ENCODE results near the gene SERPING1. TPM values are rescaled to one million over a fixed set of nuclear protein-coding genes. Genes with fewer than 3 reads are reported as not detected.

Gene SERPING1
- total RNA-seq, 1 experiment from 2014 or later = 1.3 TPM

DNA sequence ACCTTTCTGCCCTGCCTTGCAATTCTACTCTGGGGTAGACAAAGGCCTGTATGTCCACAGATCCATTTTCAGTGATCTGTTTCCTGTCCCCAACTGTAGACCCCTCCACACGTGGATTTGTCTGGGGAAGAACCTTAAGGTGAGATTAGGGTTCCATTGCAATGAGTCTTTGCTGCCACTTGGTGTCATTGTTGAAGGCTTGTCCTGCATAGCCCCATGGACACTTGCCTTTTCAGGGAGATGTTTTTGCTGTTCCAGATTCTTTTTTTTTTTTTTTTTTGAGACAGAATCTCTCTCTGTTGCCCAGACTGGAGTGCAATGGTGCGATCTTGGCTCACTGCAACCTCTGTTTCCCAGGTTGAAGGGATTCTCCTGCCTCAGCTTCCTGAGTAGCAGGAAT, 21.8 kb downstream of the SERPING1 start:
- POLR2A ChIA-PET = no interaction called here
- in situ Hi-C loops (cut with HindIII; ENCODE audit: low pct_unique_long_range_greater_than_20kb, low sequenced_read_pairs) = no loop called here
- Histone ChIP-seq H3K27me3 (ENCODE audit: control insufficient read depth, insufficient read depth, low read length) (no peaks in the 10 kb centered on the region), H3K4me1 (ENCODE audit: control insufficient read depth, insufficient read depth, low read length) (no peaks in the 10 kb centered on the region), H3K27ac (ENCODE audit: low read length) (no peak overlapping the region), H3K9me3 (ENCODE audit: control insufficient read depth, insufficient read depth, low read depth, low read length) (no peaks in the 10 kb centered on the region), H3K4me3 (ENCODE audit: low read depth in 2 of 2, low read length in 2 of 2) (no peak overlapping the region), H3K36me3 (ENCODE audit: control insufficient read depth, insufficient read depth, low read length) (no peaks in the 10 kb centered on the region)
- TF ChIP-seq, protein P1, sequence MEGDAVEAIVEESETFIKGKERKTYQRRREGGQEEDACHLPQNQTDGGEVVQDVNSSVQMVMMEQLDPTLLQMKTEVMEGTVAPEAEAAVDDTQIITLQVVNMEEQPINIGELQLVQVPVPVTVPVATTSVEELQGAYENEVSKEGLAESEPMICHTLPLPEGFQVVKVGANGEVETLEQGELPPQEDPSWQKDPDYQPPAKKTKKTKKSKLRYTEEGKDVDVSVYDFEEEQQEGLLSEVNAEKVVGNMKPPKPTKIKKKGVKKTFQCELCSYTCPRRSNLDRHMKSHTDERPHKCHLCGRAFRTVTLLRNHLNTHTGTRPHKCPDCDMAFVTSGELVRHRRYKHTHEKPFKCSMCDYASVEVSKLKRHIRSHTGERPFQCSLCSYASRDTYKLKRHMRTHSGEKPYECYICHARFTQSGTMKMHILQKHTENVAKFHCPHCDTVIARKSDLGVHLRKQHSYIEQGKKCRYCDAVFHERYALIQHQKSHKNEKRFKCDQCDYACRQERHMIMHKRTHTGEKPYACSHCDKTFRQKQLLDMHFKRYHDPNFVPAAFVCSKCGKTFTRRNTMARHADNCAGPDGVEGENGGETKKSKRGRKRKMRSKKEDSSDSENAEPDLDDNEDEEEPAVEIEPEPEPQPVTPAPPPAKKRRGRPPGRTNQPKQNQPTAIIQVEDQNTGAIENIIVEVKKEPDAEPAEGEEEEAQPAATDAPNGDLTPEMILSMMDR (IDR thresholded peaks at IDR 0.05) = no peak; the same call in 1 of the 2 replicates
- TF ChIP-seq TCF7L2 (IDR thresholded peaks at IDR 0.05; ENCODE audit: low read depth, low read length) = no peak
- no peak for TF ChIP-seq POLR2AphosphoS5 (IDR thresholded peaks at IDR 0.05; ENCODE audit: low read depth, low read length)
- TF ChIP-seq SIN3A (IDR thresholded peaks at IDR 0.05; ENCODE audit: borderline replicate concordance, insufficient read depth, low read depth, low read length) = no peak
- TF ChIP-seq, protein P2, sequence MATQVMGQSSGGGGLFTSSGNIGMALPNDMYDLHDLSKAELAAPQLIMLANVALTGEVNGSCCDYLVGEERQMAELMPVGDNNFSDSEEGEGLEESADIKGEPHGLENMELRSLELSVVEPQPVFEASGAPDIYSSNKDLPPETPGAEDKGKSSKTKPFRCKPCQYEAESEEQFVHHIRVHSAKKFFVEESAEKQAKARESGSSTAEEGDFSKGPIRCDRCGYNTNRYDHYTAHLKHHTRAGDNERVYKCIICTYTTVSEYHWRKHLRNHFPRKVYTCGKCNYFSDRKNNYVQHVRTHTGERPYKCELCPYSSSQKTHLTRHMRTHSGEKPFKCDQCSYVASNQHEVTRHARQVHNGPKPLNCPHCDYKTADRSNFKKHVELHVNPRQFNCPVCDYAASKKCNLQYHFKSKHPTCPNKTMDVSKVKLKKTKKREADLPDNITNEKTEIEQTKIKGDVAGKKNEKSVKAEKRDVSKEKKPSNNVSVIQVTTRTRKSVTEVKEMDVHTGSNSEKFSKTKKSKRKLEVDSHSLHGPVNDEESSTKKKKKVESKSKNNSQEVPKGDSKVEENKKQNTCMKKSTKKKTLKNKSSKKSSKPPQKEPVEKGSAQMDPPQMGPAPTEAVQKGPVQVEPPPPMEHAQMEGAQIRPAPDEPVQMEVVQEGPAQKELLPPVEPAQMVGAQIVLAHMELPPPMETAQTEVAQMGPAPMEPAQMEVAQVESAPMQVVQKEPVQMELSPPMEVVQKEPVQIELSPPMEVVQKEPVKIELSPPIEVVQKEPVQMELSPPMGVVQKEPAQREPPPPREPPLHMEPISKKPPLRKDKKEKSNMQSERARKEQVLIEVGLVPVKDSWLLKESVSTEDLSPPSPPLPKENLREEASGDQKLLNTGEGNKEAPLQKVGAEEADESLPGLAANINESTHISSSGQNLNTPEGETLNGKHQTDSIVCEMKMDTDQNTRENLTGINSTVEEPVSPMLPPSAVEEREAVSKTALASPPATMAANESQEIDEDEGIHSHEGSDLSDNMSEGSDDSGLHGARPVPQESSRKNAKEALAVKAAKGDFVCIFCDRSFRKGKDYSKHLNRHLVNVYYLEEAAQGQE (IDR thresholded peaks at IDR 0.05; ENCODE audit: insufficient read depth in 1 of 2, low read depth in 2 of 2, low read length in 1 of 2) = no peak
- DNase-seq (ENCODE audit: low read depth, low spot score) (no peak), ATAC-seq (no peak)
- intact Hi-C loops (cut with micrococcal nuclease; ENCODE audit: unreplicated experiment) = no loop called here
- CTCF ChIA-PET = no interaction called here
- no TSS peak for BruUV-seq (replicated peaks)

- CTCF ChIA-PET = no interaction called here
- intact Hi-C loops (cut with micrococcal nuclease; ENCODE audit: unreplicated experiment) (no loop called here), in situ Hi-C loops (cut with HindIII; ENCODE audit: low pct_unique_long_range_greater_than_20kb, low sequenced_read_pairs) (no loop called here)
- no TSS peak for BruUV-seq (replicated peaks)
- no peaks in the 10 kb centered on the region for H3K36me3 ChIP-seq (ENCODE audit: control insufficient read depth, insufficient read depth, low read length)
- no peaks in the 10 kb centered on the region for H3K4me1 ChIP-seq (ENCODE audit: control insufficient read depth, insufficient read depth, low read length)
- no peaks in the 10 kb centered on the region for H3K27me3 ChIP-seq (ENCODE audit: control insufficient read depth, insufficient read depth, low read length)
- H3K4me3 ChIP-seq (ENCODE audit: low read depth in 2 of 2, low read length in 2 of 2) = no peak overlapping the region
- DNase-seq (ENCODE audit: low read depth, low spot score) (no peak), ATAC-seq (no peak)
- TF ChIP-seq, protein P1 (IDR thresholded peaks at IDR 0.05) = no peak
- no peak for TF ChIP-seq SIN3A (IDR thresholded peaks at IDR 0.05; ENCODE audit: borderline replicate concordance, insufficient read depth, low read depth, low read length)
- H3K9me3 ChIP-seq (ENCODE audit: control insufficient read depth, insufficient read depth, low read depth, low read length) = no peaks in the 10 kb centered on the region
- POLR2A ChIA-PET = no interaction called here
- no peak overlapping the region for H3K27ac ChIP-seq (ENCODE audit: low read length)
These were observed 23.0 kb downstream of the SERPING1 start for GRCh38 chr11:57620467-57620866.

GRCh38 chr11:57622263-57622662, 24.8 kb downstream of the SERPING1 start:
- Histone ChIP-seq H3K4me1 (ENCODE audit: control insufficient read depth, insufficient read depth, low read length) (no peaks in the 10 kb centered on the region), H3K27me3 (ENCODE audit: control insufficient read depth, insufficient read depth, low read length) (no peaks in the 10 kb centered on the region), H3K9me3 (ENCODE audit: control insufficient read depth, insufficient read depth, low read depth, low read length) (no peaks in the 10 kb centered on the region), H3K27ac (ENCODE audit: low read length) (no peak overlapping the region), H3K36me3 (ENCODE audit: control insufficient read depth, insufficient read depth, low read length) (no peaks in the 10 kb centered on the region), H3K4me3 (ENCODE audit: low read depth in 2 of 2, low read length in 2 of 2) (no peak overlapping the region)
- ChIA-PET POLR2A (no interaction called here), CTCF (no interaction called here)
- BruUV-seq (replicated peaks) = no TSS peak
- TF ChIP-seq SIN3A (IDR thresholded peaks at IDR 0.05; ENCODE audit: borderline replicate concordance, insufficient read depth, low read depth, low read length) (no peak), POLR2AphosphoS5 (IDR thresholded peaks at IDR 0.05; ENCODE audit: low read depth, low read length) (no peak), TCF7L2 (IDR thresholded peaks at IDR 0.05; ENCODE audit: low read depth, low read length) (no peak)
- TF ChIP-seq, protein P2 (IDR thresholded peaks at IDR 0.05; ENCODE audit: insufficient read depth in 1 of 2, low read depth in 2 of 2, low read length in 1 of 2) = no peak
- TF ChIP-seq, protein P1 (IDR thresholded peaks at IDR 0.05) = no peak
- no peak for ATAC-seq
- in situ Hi-C loops (cut with HindIII; ENCODE audit: low pct_unique_long_range_greater_than_20kb, low sequenced_read_pairs) = no loop called here
- intact Hi-C loops (cut with micrococcal nuclease; ENCODE audit: unreplicated experiment) = no loop called here
- no peak for DNase-seq (ENCODE audit: low read depth, low spot score)
